ENCODE results near the gene CCSAP. TPM values are rescaled to one million over a fixed set of nuclear protein-coding genes. Genes with fewer than 3 reads are reported as not detected.
A peak's percentile ranks its signal among the peaks of the same experiment; 100 is the strongest.

CCSAP gene
- total and polyA plus RNA-seq, 4 experiments from 2014 or later, result 3.9 to 18.3 (median 10.8) TPM

GRCh38 chr1:229300099-229300757 is 42.6 kb downstream of the CCSAP start:
- POLR2A ChIA-PET (ENCODE audit: partially characterized antibody), result no interaction called here
- Mint-ChIP-seq H3K4me3 (no peak overlapping the region), H3K36me3 (peaks cover 50 to 70% of the 10 kb centered on the region in 2 donors)

GRCh38 chr1:229298887-229299503 is 43.9 kb downstream of the CCSAP start:
- Mint-ChIP-seq H3K9me3 (peaks cover 0 to 2% (median 0%) of the 10 kb centered on the region in 8 donors), H3K27me3 (no peaks in the 10 kb centered on the region), H3K4me1 (peaks cover 4 to 26% (median 8%) of the 10 kb centered on the region in 4 donors), H3K27ac (no peak overlapping the region), H3K36me3 (peaks cover 49 to 65% of the 10 kb centered on the region in 2 donors), H3K4me3 (no peak overlapping the region)
- Histone ChIP-seq H3K36me3 (ENCODE audit: insufficient read depth, low read length) (peaks cover 22% of the 10 kb centered on the region), H3K4me3 (ENCODE audit: low read length in 2 of 2) (no peak overlapping the region), H3K27ac (ENCODE audit: low read depth, low read length) (no peak overlapping the region), H3K4me1 (ENCODE audit: insufficient read depth, low read length) (peaks cover 8% of the 10 kb centered on the region), H3K9me3 (ENCODE audit: control insufficient read depth in 1 of 2, low read length in 2 of 2) (no peaks in the 10 kb centered on the region), H3K27me3 (ENCODE audit: insufficient read depth, low read length) (no peaks in the 10 kb centered on the region)
- POLR2A ChIA-PET (ENCODE audit: partially characterized antibody), result no interaction called here
- DNase-seq, result no peak
- CTCF ChIA-PET (ENCODE audit: partially characterized antibody), result interaction anchor here (0.9 kb wide), 1 partner anchor 40 kb away, joined by 3 read pairs; no protein-coding TSS in a partner anchor
- intact Hi-C loops (cut with micrococcal nuclease), result no loop called here

More at GRCh38 chr1:229300099-229300757, 42.6 kb downstream of the CCSAP start:
- DNase-seq, result no peak
- no peaks in the 10 kb centered on the region for H3K9me3 ChIP-seq (ENCODE audit: control insufficient read depth in 1 of 2, low read length in 2 of 2)
- Mint-ChIP-seq H3K27ac (peak overlapping the region in 2 of 7 donors; percentile 9 to 35), H3K27me3 (no peaks in the 10 kb centered on the region), H3K4me1 (peaks cover 4 to 30% (median 5%) of the 10 kb centered on the region in 4 donors), H3K9me3 (peaks cover 0 to under 1% (median 0%) of the 10 kb centered on the region in 8 donors)
- no peak overlapping the region for H3K4me3 ChIP-seq (ENCODE audit: low read length in 2 of 2)
- intact Hi-C loops (cut with micrococcal nuclease), result no loop called here
- peaks cover 10% of the 10 kb centered on the region for H3K4me1 ChIP-seq (ENCODE audit: insufficient read depth, low read length)
- CTCF ChIA-PET (ENCODE audit: partially characterized antibody), result no interaction called here
- peaks cover 22% of the 10 kb centered on the region for H3K36me3 ChIP-seq (ENCODE audit: insufficient read depth, low read length)
- no peak overlapping the region for H3K27ac ChIP-seq (ENCODE audit: low read depth, low read length)
- no peaks in the 10 kb centered on the region for H3K27me3 ChIP-seq (ENCODE audit: insufficient read depth, low read length)

GRCh38 chr1:229298420-229298819 is 44.4 kb downstream of the CCSAP start:
- Mint-ChIP-seq H3K27ac (no peak overlapping the region), H3K4me1 (peaks cover 3 to 23% (median 10%) of the 10 kb centered on the region in 4 donors), H3K9me3 (peaks cover 0 to 2% (median 0%) of the 10 kb centered on the region in 8 donors), H3K4me3 (no peak overlapping the region), H3K36me3 (peaks cover 51 to 65% of the 10 kb centered on the region in 2 donors), H3K27me3 (no peaks in the 10 kb centered on the region)
- H3K4me3 ChIP-seq (ENCODE audit: low read length in 2 of 2), result no peak overlapping the region
- no peaks in the 10 kb centered on the region for H3K27me3 ChIP-seq (ENCODE audit: insufficient read depth, low read length)
- H3K36me3 ChIP-seq (ENCODE audit: insufficient read depth, low read length), result peaks cover 22% of the 10 kb centered on the region
- peaks cover 2% of the 10 kb centered on the region for H3K4me1 ChIP-seq (ENCODE audit: insufficient read depth, low read length)
- POLR2A ChIA-PET (ENCODE audit: partially characterized antibody), result no interaction called here
- H3K9me3 ChIP-seq (ENCODE audit: control insufficient read depth in 1 of 2, low read length in 2 of 2), result no peaks in the 10 kb centered on the region
- CTCF ChIA-PET (ENCODE audit: partially characterized antibody), result no interaction called here
- intact Hi-C loops (cut with micrococcal nuclease), result no loop called here
- DNase-seq, result no peak
- no peak overlapping the region for H3K27ac ChIP-seq (ENCODE audit: low read depth, low read length)

- peaks cover 51 to 60% of the 10 kb centered on the region in 2 donors for H3K36me3 Mint-ChIP-seq
These were observed 45.1 kb downstream of the CCSAP start for GRCh38 chr1:229297746-229298145.

GRCh38 chr1:229296541-229296941 is 46.3 kb downstream of the CCSAP start:
- Mint-ChIP-seq H3K4me1 (peaks cover 0 to 15% (median 8%) of the 10 kb centered on the region in 4 donors), H3K27me3 (no peaks in the 10 kb centered on the region), H3K4me3 (no peak overlapping the region), H3K36me3 (peaks cover 52 to 57% of the 10 kb centered on the region in 2 donors), H3K9me3 (peaks cover 0 to 2% (median 0%) of the 10 kb centered on the region in 8 donors), H3K27ac (peak overlapping the region in 2 of 7 donors; percentile 25 to 40)
- DNase-seq, result no peak
- intact Hi-C loops (cut with micrococcal nuclease), result no loop called here
- peaks cover 22% of the 10 kb centered on the region for H3K36me3 ChIP-seq (ENCODE audit: insufficient read depth, low read length)
- ChIA-PET CTCF (ENCODE audit: partially characterized antibody) (interaction anchor here (0.9 kb wide), 1 partner anchor 34 kb away, joined by 3 read pairs; no protein-coding TSS in a partner anchor), POLR2A (ENCODE audit: partially characterized antibody) (no interaction called here)
- H3K9me3 ChIP-seq (ENCODE audit: control insufficient read depth in 1 of 2, low read length in 2 of 2), result no peaks in the 10 kb centered on the region
- H3K4me1 ChIP-seq (ENCODE audit: insufficient read depth, low read length), result no peaks in the 10 kb centered on the region
- no peak overlapping the region for H3K4me3 ChIP-seq (ENCODE audit: low read length in 2 of 2)
- no peak overlapping the region for H3K27ac ChIP-seq (ENCODE audit: low read depth, low read length)
- no peaks in the 10 kb centered on the region for H3K27me3 ChIP-seq (ENCODE audit: insufficient read depth, low read length)

More at GRCh38 chr1:229297746-229298145, 45.1 kb downstream of the CCSAP start:
- H3K4me3 Mint-ChIP-seq, result no peak overlapping the region
- no peak for DNase-seq
- H3K4me1 ChIP-seq (ENCODE audit: insufficient read depth, low read length), result no peaks in the 10 kb centered on the region
- peaks cover 2 to 16% (median 10%) of the 10 kb centered on the region in 4 donors for H3K4me1 Mint-ChIP-seq
- no peaks in the 10 kb centered on the region for H3K27me3 Mint-ChIP-seq
- no peaks in the 10 kb centered on the region for H3K9me3 ChIP-seq (ENCODE audit: control insufficient read depth in 1 of 2, low read length in 2 of 2)
- peaks cover 22% of the 10 kb centered on the region for H3K36me3 ChIP-seq (ENCODE audit: insufficient read depth, low read length)
- ChIA-PET POLR2A (ENCODE audit: partially characterized antibody) (no interaction called here), CTCF (ENCODE audit: partially characterized antibody) (no interaction called here)
- H3K9me3 Mint-ChIP-seq, result peaks cover 0 to 2% (median 0%) of the 10 kb centered on the region in 8 donors
- H3K27me3 ChIP-seq (ENCODE audit: insufficient read depth, low read length), result no peaks in the 10 kb centered on the region
- intact Hi-C loops (cut with micrococcal nuclease), result no loop called here
- H3K4me3 ChIP-seq (ENCODE audit: low read length in 2 of 2), result no peak overlapping the region
- H3K27ac ChIP-seq (ENCODE audit: low read depth, low read length), result no peak overlapping the region
- H3K27ac Mint-ChIP-seq, result no peak overlapping the region

GRCh38 chr1:229295745-229296144 is 47.1 kb downstream of the CCSAP start:
- ChIA-PET CTCF (ENCODE audit: partially characterized antibody) (no interaction called here), POLR2A (ENCODE audit: partially characterized antibody) (no interaction called here)
- Histone ChIP-seq H3K9me3 (ENCODE audit: control insufficient read depth in 1 of 2, low read length in 2 of 2) (no peaks in the 10 kb centered on the region), H3K36me3 (ENCODE audit: insufficient read depth, low read length) (peaks cover 22% of the 10 kb centered on the region), H3K27ac (ENCODE audit: low read depth, low read length) (no peak overlapping the region), H3K27me3 (ENCODE audit: insufficient read depth, low read length) (no peaks in the 10 kb centered on the region), H3K4me3 (ENCODE audit: low read length in 2 of 2) (no peak overlapping the region), H3K4me1 (ENCODE audit: insufficient read depth, low read length) (no peaks in the 10 kb centered on the region)
- Mint-ChIP-seq H3K4me3 (no peak overlapping the region), H3K36me3 (peaks cover 57 to 60% of the 10 kb centered on the region in 2 donors), H3K27ac (peak overlapping the region in 1 of 7 donors; percentile 56), H3K27me3 (no peaks in the 10 kb centered on the region), H3K9me3 (peaks cover 0 to 2% (median 0%) of the 10 kb centered on the region in 8 donors), H3K4me1 (peaks cover 0 to 17% (median 8%) of the 10 kb centered on the region in 4 donors)
- intact Hi-C loops (cut with micrococcal nuclease), result no loop called here
- no peak for DNase-seq

- peaks cover 55 to 57% of the 10 kb centered on the region in 2 donors for H3K36me3 Mint-ChIP-seq
- H3K27ac Mint-ChIP-seq, result peak overlapping the region in 2 of 7 donors; percentile 57 to 92
- Histone ChIP-seq H3K27me3 (ENCODE audit: insufficient read depth, low read length) (no peaks in the 10 kb centered on the region), H3K27ac (ENCODE audit: low read depth, low read length) (no peak overlapping the region), H3K36me3 (ENCODE audit: insufficient read depth, low read length) (peaks cover 13% of the 10 kb centered on the region), H3K9me3 (ENCODE audit: control insufficient read depth in 1 of 2, low read length in 2 of 2) (no peaks in the 10 kb centered on the region), H3K4me1 (ENCODE audit: insufficient read depth, low read length) (no peaks in the 10 kb centered on the region), H3K4me3 (ENCODE audit: low read length in 2 of 2) (no peak overlapping the region)
- CTCF ChIA-PET (ENCODE audit: partially characterized antibody), result no interaction called here
- peaks cover 0 to 14% (median 4%) of the 10 kb centered on the region in 4 donors for H3K4me1 Mint-ChIP-seq
- H3K9me3 Mint-ChIP-seq, result peaks cover 0 to 2% (median 0%) of the 10 kb centered on the region in 8 donors
- no peaks in the 10 kb centered on the region for H3K27me3 Mint-ChIP-seq
- DNase-seq, result no peak
- intact Hi-C loops (cut with micrococcal nuclease), result no loop called here
- H3K4me3 Mint-ChIP-seq, result no peak overlapping the region
- POLR2A ChIA-PET (ENCODE audit: partially characterized antibody), result no interaction called here
These were observed 49.2 kb downstream of the CCSAP start for GRCh38 chr1:229293528-229294204.

Measured in CD4-positive, alpha-beta memory T cell (primary cell).